H1 (cell line): ENCODE results near the gene HPD. TPM values are rescaled to one million over a fixed set of nuclear protein-coding genes. Genes with fewer than 3 reads are reported as not detected.

Source experiments
- BCL11A ChIP-seq, 2 experiments: IDR thresholded peaks; one replicate each; pipeline ENCODE4 v1.6.1; 2011; ENCODE audit warnings: low read depth in 2 of 2, low read length in 2 of 2, mild to moderate bottlenecking in 2 of 2
- CHD7 ChIP-seq: fragments of 300-600 bp; sonication (generic); IDR thresholded peaks from 2 replicates; pipeline ENCODE4 v1.7.1; 2012; ENCODE audit warnings: low read length, moderate library complexity, mild to moderate bottlenecking, inconsistent platforms; ENCODE audit not compliant: insufficient replicate concordance
- CTCF ChIP-seq, 3 experiments: IDR thresholded peaks; 1 replicate in 2 of 3; 2 replicates in 1 of 3; pipeline versions ENCODE4 v1.5.1 to v1.6.1; 2011; ENCODE audit warnings: low read length in 3 of 3, mild to moderate bottlenecking in 3 of 3, inconsistent platforms in 2 of 3, low read depth in 1 of 3, moderate library complexity in 1 of 3; ENCODE audit not compliant: insufficient read depth in 1 of 3; ENCODE audit errors: control extremely low read depth in 1 of 3
- KDM1A ChIP-seq: fragments of 200-600, 300-600 bp; sonication (generic); IDR thresholded peaks from 2 replicates; pipeline ENCODE4 v1.7.1; 2016; ENCODE audit warnings: mild to moderate bottlenecking, low read length, borderline replicate concordance
- KDM5A ChIP-seq: fragments of 200-600 bp; IDR thresholded peaks from 2 replicates; pipeline ENCODE4 v1.7.1; 2012; ENCODE audit warnings: mild to moderate bottlenecking, low read length, inconsistent platforms, mixed read lengths
- POLR2AphosphoS5 ChIP-seq: IDR thresholded peaks from 2 replicates; pipeline ENCODE4 v1.6.1; 2011; ENCODE audit warnings: low read depth, low read length
- SIN3A ChIP-seq, 2 experiments: IDR thresholded peaks in 1 of 2; conservative IDR thresholded peaks in 1 of 2; 2 replicates each; pipeline ENCODE4 v1.6.1; 2011 to 2012; ENCODE audit warnings: low read length in 2 of 2, improper control_type of control experiment in 1 of 2, low read depth in 1 of 2, mild to moderate bottlenecking in 1 of 2
- SRF ChIP-seq: IDR thresholded peaks from 2 replicates; pipeline ENCODE4 v1.6.1; 2011; ENCODE audit warnings: mild to moderate bottlenecking, low read depth, low read length, moderate library complexity
- TAF7 ChIP-seq: optimal IDR thresholded peaks from 2 replicates; pipeline ENCODE3; 2011; ENCODE audit warnings: low read depth, mild to moderate bottlenecking, inconsistent platforms, low read length, moderate library complexity, borderline replicate concordance
- polyA plus RNA-seq, 7 experiments: library from polyadenylated mRNA; depleted of rRNA in 3 of 7; stranded (reverse) in 5 of 7; unstranded in 2 of 7; fragments of >200 nt in 5 of 7; fragments of 200-250 nt in 2 of 7; gene quantifications; 1 replicate in 5 of 7; 2 replicates in 1 of 7; 4 replicates in 1 of 7; pipeline versions ENCODE4 v1.2.1 to v1.2.3, GENCODE V29; 2011 to 2013; ENCODE audit warnings: missing spikeins in 2 of 7, mixed read lengths in 2 of 7
- total RNA-seq: library from RNA; stranded (reverse); fragmentation: NEBNext Ultra II Directional; extraction: Animal tissue kit (Norgen Biotek cat#: 25700); gene quantifications from 2 replicates; pipeline ENCODE4 v1.2.1, GENCODE V29; 2021

HPD gene
- total and polyA plus RNA-seq, 2 of the 8 experiments (the other 6 are each of a cell fraction or from before 2014, with no cell fraction given) = 0.48 to 0.56 TPM

- TF ChIP-seq CHD7 (no peak), BCL11A (IDR thresholded peaks at IDR 0.05; ENCODE audit: low read depth in 2 of 2, low read length in 2 of 2) (no peak), KDM5A (no peak), CTCF (IDR thresholded peaks at IDR 0.05; ENCODE audit: control extremely low read depth in 1 of 3, insufficient read depth in 1 of 3, low read depth in 1 of 3, low read length in 3 of 3) (no peak), TAF7 (peak; percentile 50), SRF (no peak), KDM1A (no peak), POLR2AphosphoS5 (0 out of 2 replicates have a peak, but pooled peaks have one; percentile 12), SIN3A (conservative IDR thresholded peaks at IDR 0.05 in 1 of 2, IDR thresholded peaks at IDR 0.05 in 1 of 2; ENCODE audit: low read depth in 1 of 2, low read length in 2 of 2) (peak in 1 of 2 experiments; percentile 30; a peak in 1 of 4 replicates)
Measured at GRCh38 chr12:121793440-121793837, 65.2 kb downstream of the HPD start, which contains the start of gene RHOF (continued).
